Measurements from ENCODE around the gene TRIM17. TPM values are rescaled to one million over a fixed set of nuclear protein-coding genes. Genes with fewer than 3 reads are reported as not detected.

Gene TRIM17
- total and polyA plus RNA-seq, 5 donors from 2014 or later: 0.30 to 0.61 (median 0.41) TPM; not detected in 1

DNA sequence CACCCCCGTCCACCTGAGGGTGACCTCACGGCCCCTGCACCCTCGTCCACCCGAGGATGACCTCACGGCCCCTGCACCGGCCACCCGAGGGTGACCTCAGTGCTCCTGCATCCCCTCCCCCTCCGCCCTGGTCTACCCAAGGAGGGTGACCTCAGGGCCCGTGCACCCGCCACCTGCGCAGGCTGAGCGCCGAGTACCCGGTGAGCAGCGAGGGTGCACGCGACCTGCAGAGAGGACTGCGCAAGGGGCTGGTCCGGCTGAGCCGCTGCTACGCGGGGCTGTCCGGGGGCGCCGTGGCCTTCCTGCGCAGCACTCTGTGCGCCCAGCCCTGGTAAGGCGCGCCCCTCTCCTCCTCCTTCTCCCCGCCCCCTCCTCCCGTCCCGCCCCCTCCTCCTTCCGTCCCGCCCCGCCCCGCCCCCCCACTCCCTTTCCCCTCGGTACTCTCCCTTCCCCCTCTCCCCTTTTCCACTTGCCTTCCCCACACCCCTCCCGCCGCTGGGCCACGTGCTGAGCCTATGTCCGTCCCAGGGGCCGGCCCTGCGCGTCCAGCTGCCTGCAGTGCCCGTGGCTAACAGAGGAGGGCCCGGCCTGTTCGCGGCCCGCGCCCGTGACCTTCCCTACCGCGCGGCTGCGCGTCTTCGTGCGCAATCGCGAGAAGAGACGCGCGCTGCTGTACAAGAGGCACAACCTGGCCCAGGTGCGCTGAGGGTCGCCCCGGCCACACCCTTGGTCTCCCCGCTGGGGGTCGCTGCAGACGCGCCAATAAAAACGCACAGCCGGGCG, 38.4 kb downstream of the TRIM17 start:
- H3K9me3 ChIP-seq (ENCODE audit: control insufficient read depth in 2 of 2, low read length in 2 of 2): no peaks in the 10 kb centered on the region
- peak; percentile 17 to 35 for ATAC-seq (ENCODE audit: low read depth in 2 of 2)
- peaks cover 3% of the 10 kb centered on the region for H3K36me3 Mint-ChIP-seq
- DNase-seq: peak in 2 of 3 donors; percentile 37 to 63
- peaks cover 14% of the 10 kb centered on the region for H3K4me1 ChIP-seq (ENCODE audit: control insufficient read depth, insufficient read depth, low read length, poor library complexity, severe bottlenecking)
- peak overlapping the region; percentile 36 to 82 (median 62) for H3K4me3 Mint-ChIP-seq
- H3K27me3 Mint-ChIP-seq: peaks cover 14% of the 10 kb centered on the region
- H3K9me3 Mint-ChIP-seq: no peaks in the 10 kb centered on the region
- no peaks in the 10 kb centered on the region for H3K36me3 ChIP-seq (ENCODE audit: control insufficient read depth, insufficient read depth, low read length)
- H3K27ac Mint-ChIP-seq: no peak overlapping the region
- H3K27ac ChIP-seq (ENCODE audit: insufficient read depth, low read length, poor library complexity, severe bottlenecking): no peak overlapping the region
- H3K4me1 Mint-ChIP-seq: peaks cover 0 to 12% (median 2%) of the 10 kb centered on the region in 4 donors
- no peaks in the 10 kb centered on the region for H3K27me3 ChIP-seq (ENCODE audit: control insufficient read depth, insufficient read depth, low read length)
- no peak overlapping the region for H3K4me3 ChIP-seq (ENCODE audit: low read depth, low read length)

DNA sequence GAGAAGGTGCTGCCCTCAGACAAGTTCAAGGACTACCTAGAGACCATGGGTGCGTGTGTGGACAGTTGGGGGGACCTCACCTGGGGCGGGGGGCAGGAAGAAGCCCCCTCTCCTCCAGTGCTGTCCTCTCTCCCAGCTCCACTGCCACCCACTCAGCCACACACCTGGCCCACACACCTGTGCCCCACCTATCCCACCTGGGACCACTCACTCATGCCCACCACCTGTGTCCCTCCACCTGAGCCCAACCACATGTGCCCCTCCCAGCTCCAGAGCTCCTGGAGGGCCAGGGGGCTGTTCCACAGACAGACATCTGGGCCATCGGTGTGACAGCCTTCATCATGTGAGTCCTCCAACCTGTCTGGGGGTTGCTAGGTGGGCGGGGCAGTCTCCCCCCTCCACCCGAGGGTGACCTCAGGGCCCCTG, 39.0 kb downstream of the TRIM17 start:
- H3K27me3 ChIP-seq (ENCODE audit: control insufficient read depth, insufficient read depth, low read length): no peaks in the 10 kb centered on the region
- no peaks in the 10 kb centered on the region for H3K9me3 Mint-ChIP-seq
- peak overlapping the region in 1 of 4 donors; percentile 41 for H3K4me3 Mint-ChIP-seq
- no peak overlapping the region for H3K4me3 ChIP-seq (ENCODE audit: low read depth, low read length)
- H3K27ac ChIP-seq (ENCODE audit: insufficient read depth, low read length, poor library complexity, severe bottlenecking): no peak overlapping the region
- ATAC-seq (ENCODE audit: low read depth in 2 of 2) (no peak), DNase-seq (no peak)
- no peaks in the 10 kb centered on the region for H3K9me3 ChIP-seq (ENCODE audit: control insufficient read depth in 2 of 2, low read length in 2 of 2)
- peaks cover 3% of the 10 kb centered on the region for H3K36me3 Mint-ChIP-seq
- peaks cover 14% of the 10 kb centered on the region for H3K27me3 Mint-ChIP-seq
- no peaks in the 10 kb centered on the region for H3K36me3 ChIP-seq (ENCODE audit: control insufficient read depth, insufficient read depth, low read length)
- H3K4me1 ChIP-seq (ENCODE audit: control insufficient read depth, insufficient read depth, low read length, poor library complexity, severe bottlenecking): peaks cover 14% of the 10 kb centered on the region
- H3K27ac Mint-ChIP-seq: no peak overlapping the region
- H3K4me1 Mint-ChIP-seq: peaks cover 0 to 12% (median 2%) of the 10 kb centered on the region in 4 donors

DNA sequence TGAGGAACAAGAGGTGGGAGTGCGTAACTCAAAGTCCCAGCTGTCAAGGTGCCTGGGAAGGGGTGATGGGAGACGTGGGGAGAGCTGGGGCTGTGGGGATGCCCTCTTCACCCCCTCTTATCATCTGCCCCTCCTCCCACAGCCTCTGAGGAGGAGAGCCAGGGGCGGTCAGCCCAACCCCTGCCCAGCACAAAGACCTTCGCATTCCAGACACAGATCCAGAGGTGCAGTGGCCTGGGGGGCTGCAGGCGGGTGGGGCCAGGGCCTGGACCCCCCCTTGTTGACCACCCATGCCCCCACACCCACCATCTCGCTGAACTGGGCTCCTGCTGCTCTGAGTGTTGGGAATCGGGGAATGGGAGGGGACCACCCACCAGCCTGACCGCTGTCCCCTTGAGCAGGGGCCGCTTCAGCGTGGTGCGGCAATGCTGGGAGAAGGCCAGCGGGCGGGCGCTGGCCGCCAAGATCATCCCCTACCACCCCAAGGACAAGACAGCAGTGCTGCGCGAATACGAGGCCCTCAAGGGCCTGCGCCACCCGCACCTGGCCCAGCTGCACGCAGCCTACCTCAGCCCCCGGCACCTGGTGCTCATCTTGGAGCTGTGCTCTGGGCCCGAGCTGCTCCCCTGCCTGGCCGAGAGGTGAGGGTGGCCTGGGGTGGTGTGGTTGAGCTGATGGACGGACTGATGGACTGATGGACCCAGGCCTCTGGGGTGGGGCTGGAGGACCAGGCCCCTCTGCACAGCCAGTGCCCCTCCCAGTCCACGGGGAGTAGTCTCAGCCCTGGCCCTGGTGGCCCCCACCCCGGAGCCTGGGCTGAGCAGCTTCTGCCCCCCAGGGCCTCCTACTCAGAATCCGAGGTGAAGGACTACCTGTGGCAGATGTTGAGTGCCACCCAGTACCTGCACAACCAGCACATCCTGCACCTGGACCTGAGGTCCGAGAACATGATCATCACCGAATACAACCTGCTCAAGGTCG, 39.7 kb downstream of the TRIM17 start:
- Mint-ChIP-seq H3K4me1 (peaks cover 0 to 12% (median 2%) of the 10 kb centered on the region in 4 donors), H3K27me3 (peaks cover 8% of the 10 kb centered on the region), H3K9me3 (no peaks in the 10 kb centered on the region), H3K27ac (no peak overlapping the region), H3K36me3 (peaks cover 3% of the 10 kb centered on the region), H3K4me3 (no peak overlapping the region)
- Histone ChIP-seq H3K36me3 (ENCODE audit: control insufficient read depth, insufficient read depth, low read length) (no peaks in the 10 kb centered on the region), H3K9me3 (ENCODE audit: control insufficient read depth in 2 of 2, low read length in 2 of 2) (no peaks in the 10 kb centered on the region), H3K27me3 (ENCODE audit: control insufficient read depth, insufficient read depth, low read length) (no peaks in the 10 kb centered on the region), H3K4me3 (ENCODE audit: low read depth, low read length) (no peak overlapping the region), H3K4me1 (ENCODE audit: control insufficient read depth, insufficient read depth, low read length, poor library complexity, severe bottlenecking) (peaks cover 14% of the 10 kb centered on the region), H3K27ac (ENCODE audit: insufficient read depth, low read length, poor library complexity, severe bottlenecking) (no peak overlapping the region)
- ATAC-seq (ENCODE audit: low read depth in 2 of 2) (no peak), DNase-seq (no peak)

DNA sequence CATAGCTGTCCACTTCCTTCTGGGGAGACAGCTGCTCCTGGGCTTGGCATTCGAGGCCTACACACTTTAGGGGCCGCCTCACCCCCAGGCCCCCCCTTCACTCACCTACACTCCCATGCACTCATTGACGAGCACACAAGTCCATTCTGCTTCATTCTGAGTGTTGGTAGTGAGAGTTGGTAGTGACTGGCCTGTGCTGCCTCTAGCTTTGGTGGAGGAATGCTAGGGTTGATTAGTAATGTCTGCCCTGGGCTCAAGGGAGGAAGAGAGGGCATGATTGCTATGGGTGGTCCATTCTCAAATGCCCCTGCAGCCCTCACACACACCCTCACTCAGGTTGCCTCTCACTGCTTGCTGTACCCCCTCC, 40.4 kb downstream of the TRIM17 start:
- no peaks in the 10 kb centered on the region for H3K9me3 ChIP-seq (ENCODE audit: control insufficient read depth in 2 of 2, low read length in 2 of 2)
- H3K36me3 ChIP-seq (ENCODE audit: control insufficient read depth, insufficient read depth, low read length): no peaks in the 10 kb centered on the region
- H3K9me3 Mint-ChIP-seq: no peaks in the 10 kb centered on the region
- peaks cover 0 to 12% (median 2%) of the 10 kb centered on the region in 4 donors for H3K4me1 Mint-ChIP-seq
- no peak for DNase-seq
- H3K4me1 ChIP-seq (ENCODE audit: control insufficient read depth, insufficient read depth, low read length, poor library complexity, severe bottlenecking): peaks cover 14% of the 10 kb centered on the region
- no peak overlapping the region for H3K27ac ChIP-seq (ENCODE audit: insufficient read depth, low read length, poor library complexity, severe bottlenecking)
- H3K4me3 Mint-ChIP-seq: no peak overlapping the region
- H3K27ac Mint-ChIP-seq: no peak overlapping the region
- H3K36me3 Mint-ChIP-seq: peaks cover 3% of the 10 kb centered on the region
- no peaks in the 10 kb centered on the region for H3K27me3 ChIP-seq (ENCODE audit: control insufficient read depth, insufficient read depth, low read length)
- no peak for ATAC-seq (ENCODE audit: low read depth in 2 of 2)
- H3K27me3 Mint-ChIP-seq: peaks cover 8% of the 10 kb centered on the region
- no peak overlapping the region for H3K4me3 ChIP-seq (ENCODE audit: low read depth, low read length)

DNA sequence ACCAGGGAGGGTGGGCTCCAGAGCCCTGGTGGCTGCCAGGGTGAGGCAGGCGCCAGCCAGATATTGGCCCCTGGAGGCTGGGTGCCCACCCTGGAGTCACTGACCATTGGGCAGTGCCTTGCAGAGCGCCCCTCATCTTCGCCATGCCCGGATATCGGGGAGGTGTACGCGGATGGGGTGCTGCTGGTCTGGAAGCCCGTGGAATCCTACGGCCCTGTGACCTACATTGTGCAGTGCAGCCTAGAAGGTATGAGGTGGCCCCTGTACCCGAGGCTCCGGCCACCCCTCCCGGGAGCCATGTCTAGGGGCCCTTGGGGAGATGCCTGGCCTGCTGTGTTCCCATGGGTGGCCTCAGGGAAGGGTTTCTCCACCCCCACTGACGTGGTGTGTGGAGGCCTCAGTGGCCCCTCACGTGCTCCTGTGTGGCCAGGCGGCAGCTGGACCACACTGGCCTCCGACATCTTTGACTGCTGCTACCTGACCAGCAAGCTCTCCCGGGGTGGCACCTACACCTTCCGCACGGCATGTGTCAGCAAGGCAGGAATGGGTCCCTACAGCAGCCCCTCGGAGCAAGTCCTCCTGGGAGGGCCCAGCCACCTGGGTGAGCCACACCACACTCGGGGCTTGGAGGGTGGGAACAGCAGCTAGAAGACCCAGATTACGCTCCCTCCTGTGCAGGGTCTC, 40.9 kb downstream of the TRIM17 start:
- Histone ChIP-seq H3K27me3 (ENCODE audit: control insufficient read depth, insufficient read depth, low read length) (no peaks in the 10 kb centered on the region), H3K4me1 (ENCODE audit: control insufficient read depth, insufficient read depth, low read length, poor library complexity, severe bottlenecking) (peaks cover 14% of the 10 kb centered on the region), H3K27ac (ENCODE audit: insufficient read depth, low read length, poor library complexity, severe bottlenecking) (no peak overlapping the region), H3K9me3 (ENCODE audit: control insufficient read depth in 2 of 2, low read length in 2 of 2) (no peaks in the 10 kb centered on the region), H3K36me3 (ENCODE audit: control insufficient read depth, insufficient read depth, low read length) (no peaks in the 10 kb centered on the region), H3K4me3 (ENCODE audit: low read depth, low read length) (no peak overlapping the region)
- H3K9me3 Mint-ChIP-seq: no peaks in the 10 kb centered on the region
- DNase-seq (no peak), ATAC-seq (ENCODE audit: low read depth in 2 of 2) (no peak)
- H3K4me3 Mint-ChIP-seq: no peak overlapping the region
- peaks cover 8% of the 10 kb centered on the region for H3K27me3 Mint-ChIP-seq
- H3K4me1 Mint-ChIP-seq: peaks cover 0 to 12% (median 2%) of the 10 kb centered on the region in 4 donors
- peaks cover 3% of the 10 kb centered on the region for H3K36me3 Mint-ChIP-seq
- no peak overlapping the region for H3K27ac Mint-ChIP-seq

DNA sequence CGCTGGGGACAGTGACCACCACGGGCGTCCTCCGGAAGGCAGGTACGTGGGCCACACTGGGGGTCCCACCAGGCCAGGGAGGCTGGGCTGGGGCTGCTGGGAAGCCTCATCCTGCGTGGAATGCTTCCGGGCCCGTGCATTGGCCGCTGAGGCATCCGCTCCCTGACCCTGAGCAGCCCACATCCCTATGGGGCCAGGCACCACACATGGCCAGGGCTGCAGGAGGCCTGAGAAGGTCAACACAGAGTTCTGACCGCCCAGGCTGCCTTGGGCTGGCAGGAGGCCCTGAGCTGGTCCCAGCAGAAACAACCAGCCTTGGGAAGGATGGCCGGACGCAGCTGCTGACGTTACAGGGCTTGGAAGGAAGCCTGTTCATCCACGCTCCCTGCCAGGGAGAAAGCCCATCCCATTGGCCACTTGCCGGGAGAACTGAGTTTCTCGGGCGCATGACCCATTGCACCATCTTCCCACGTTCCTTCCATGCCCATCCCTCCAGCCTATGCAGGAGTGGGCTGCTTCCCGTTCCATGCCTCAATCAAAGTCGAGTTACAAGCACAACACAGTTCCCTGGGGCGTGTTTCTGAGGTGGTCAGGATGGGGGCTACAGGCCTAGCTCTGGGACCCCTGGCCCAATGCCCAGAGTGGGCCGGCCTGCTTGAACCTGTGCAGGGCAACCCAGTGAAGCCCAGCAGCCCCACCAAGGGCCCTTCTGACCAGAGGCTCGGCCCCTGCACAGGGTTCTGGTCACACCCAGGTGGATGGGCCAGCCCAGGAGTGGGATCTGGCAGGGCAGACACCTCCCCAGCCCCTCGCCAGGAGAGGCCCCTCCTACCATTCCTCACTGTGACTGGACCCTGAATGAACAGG, 41.7 kb downstream of the TRIM17 start:
- H3K27me3 Mint-ChIP-seq: peaks cover 5% of the 10 kb centered on the region
- no peak overlapping the region for H3K27ac Mint-ChIP-seq
- peaks cover 0 to 12% (median 2%) of the 10 kb centered on the region in 4 donors for H3K4me1 Mint-ChIP-seq
- ATAC-seq (ENCODE audit: low read depth in 2 of 2) (no peak), DNase-seq (no peak)
- Histone ChIP-seq H3K27me3 (ENCODE audit: control insufficient read depth, insufficient read depth, low read length) (no peaks in the 10 kb centered on the region), H3K27ac (ENCODE audit: insufficient read depth, low read length, poor library complexity, severe bottlenecking) (no peak overlapping the region), H3K9me3 (ENCODE audit: control insufficient read depth in 2 of 2, low read length in 2 of 2) (no peaks in the 10 kb centered on the region), H3K4me3 (ENCODE audit: low read depth, low read length) (no peak overlapping the region), H3K36me3 (ENCODE audit: control insufficient read depth, insufficient read depth, low read length) (no peaks in the 10 kb centered on the region), H3K4me1 (ENCODE audit: control insufficient read depth, insufficient read depth, low read length, poor library complexity, severe bottlenecking) (peaks cover 14% of the 10 kb centered on the region)
- H3K9me3 Mint-ChIP-seq: no peaks in the 10 kb centered on the region
- H3K4me3 Mint-ChIP-seq: no peak overlapping the region
- peaks cover 3% of the 10 kb centered on the region for H3K36me3 Mint-ChIP-seq

Measured in CD4-positive, CD25-positive, alpha-beta regulatory T cell (primary cell).